LNCAP (cell line): Measurements from ENCODE around the gene CMSS1.

Source experiments
- CTCF ChIP-seq: fragments of 450-650 bp; IDR thresholded peaks from 2 replicates; pipeline ENCODE4 v1.5.1; 2017; ENCODE audit warnings: mild to moderate bottlenecking

The CMSS1 gene

GRCh38 chr3:100002599-100003350 lies 185.1 kb downstream of the CMSS1 start:
- TF ChIP-seq CTCF: no peak

GRCh38 chr3:100003609-100004503 lies 186.2 kb downstream of the CMSS1 start:
- TF ChIP-seq CTCF: no peak

GRCh38 chr3:100004931-100005330 lies 187.3 kb downstream of the CMSS1 start:
- no peak for TF ChIP-seq CTCF

- no peak for TF ChIP-seq CTCF
Measured at GRCh38 chr3:100005665-100006393, 188.2 kb downstream of the CMSS1 start.

GRCh38 chr3:100006570-100007271 lies 189.1 kb downstream of the CMSS1 start:
- peak; percentile 31; the same call in 1 of the 2 replicates for TF ChIP-seq CTCF

- TF ChIP-seq CTCF: no peak
Measured at GRCh38 chr3:100007313-100007712, 189.7 kb downstream of the CMSS1 start.
